Adrenal gland (tissue), 12 donors: ENCODE data around the gene TOGARAM2. TPM values are rescaled to one million over a fixed set of nuclear protein-coding genes. Genes with fewer than 3 reads are reported as not detected.
A peak's percentile ranks its signal among the peaks of the same experiment; 100 is the strongest.

Source experiments
- DNase-seq, 7 donors: peaks; one replicate each; pipeline ENCODE4 v3.0.0-alpha.2; 2019 to 2020
- H3K27ac ChIP-seq, 5 donors: fragments of 200-600 bp; sonication (generic) in 4 of 5; 1 replicate in 3 of 5; 2 replicates in 2 of 5; pipeline versions ENCODE4 v1.5.1 to v1.8.0; 2016 to 2020; ENCODE audit warnings: mild to moderate bottlenecking in 1 of 5
- H3K27me3 ChIP-seq: fragments of 200-600 bp; 2 replicates; pipeline ENCODE4 v1.8.0; 2021
- H3K36me3 ChIP-seq, 2 donors: fragments of 200-600 bp; replicated peaks in 1 of 2; 1 replicate in 1 of 2; 2 replicates in 1 of 2; pipeline versions ENCODE4 v1.5.1 to v1.8.0; 2018 to 2022
- H3K4me1 ChIP-seq, 2 donors: fragments of 200-600 bp; replicated peaks in 1 of 2; 1 replicate in 1 of 2; 2 replicates in 1 of 2; pipeline versions ENCODE4 v1.5.1 to v1.8.0; 2018 to 2021
- H3K4me3 ChIP-seq, 4 donors: fragments of 200-600 bp; sonication (generic) in 3 of 4; one replicate each; pipeline ENCODE4 v1.5.1; 2016 to 2018
- H3K9me3 ChIP-seq, 3 donors: fragments of 200-600 bp; sonication (generic) in 1 of 3; replicated peaks in 1 of 3; 1 replicate in 2 of 3; 2 replicates in 1 of 3; pipeline versions ENCODE4 v1.5.1 to v1.8.0; 2016 to 2021
- POLR2A ChIP-seq, 2 donors: fragments of 450-650 bp; IDR thresholded peaks; one replicate each; pipeline ENCODE4 v1.6.1; 2017; ENCODE audit warnings: antibody characterized with exemption in 2 of 2, mild to moderate bottlenecking in 2 of 2, moderate library complexity in 1 of 2
- WGBS, 4 donors: extraction: QIAGEN DNeasy Blood & Tissue Kit in 2 of 4; methylation state at CpG; one replicate each; pipeline versions ENCODE4 v1.1.5 to v1.1.7; 2013 to 2017; 5-methylcytosine and 5-hydroxymethylcytosine counted together
- intact Hi-C, 2 donors: fragments of 100-400 bp; cut with DNase I; formaldehyde crosslinking; loops; one replicate each; pipeline versions ENCODE4 v1.14.1 to v1.15.0; 2022 to 2023
- polyA plus RNA-seq, 3 donors: library from polyadenylated mRNA; stranded (reverse); fragments of 200-250 nt in 2 of 3; fragments of 350-450 nt in 1 of 3; fragmentation: Illumina TruSeq in 1 of 3; extraction: RNeasy Lipid Tissue Mini Kit (QIAGEN cat#74804) in 1 of 3; gene quantifications; one replicate each; pipeline ENCODE4 v1.2.3, GENCODE V29; 2013 to 2014
- total RNA-seq, 9 donors: library from RNA; depleted of rRNA in 4 of 9; stranded (reverse); fragments of >200 nt in 4 of 9; fragments of 120-200 nt in 1 of 9; fragmentation: NEBNext Ultra II Directional in 1 of 9; extraction: Animal tissue kit (Norgen Biotek cat#: 25700) in 1 of 9; gene quantifications; one replicate each; pipeline versions ENCODE4 v1.1.0 to v1.2.4, GENCODE V29; 2013 to 2023
- TF ChIP-seq, protein P1 (sequence below), 6 experiments: fragments of 450-650 bp in 4 of 6; fragments of 200-600 bp in 2 of 6; sonication (generic) in 1 of 6; IDR thresholded peaks; 1 replicate in 5 of 6; 2 replicates in 1 of 6; pipeline versions ENCODE4 v1.5.1 to v1.8.0; 2016 to 2021; ENCODE audit warnings: antibody characterized with exemption in 6 of 6, mild to moderate bottlenecking in 2 of 6, moderate library complexity in 1 of 6
- donor health status: healthy with polysubstance abuse.
- donor health status: Bipolar disorder and iron deficiency.
- donor health status: DM: yes; HTN: yes; CAD: no.
- donor health status: DM: no; HTN: no; CAD: no.
- donor health status: DM: no; HTN: no; CAD: no.
- donor health status: DM: yes; HTN: yes; CAD: no.

Gene TOGARAM2
- total and polyA plus RNA-seq, 12 donors, result under 0.01 to 26.4 (median 1.1) TPM

DNA sequence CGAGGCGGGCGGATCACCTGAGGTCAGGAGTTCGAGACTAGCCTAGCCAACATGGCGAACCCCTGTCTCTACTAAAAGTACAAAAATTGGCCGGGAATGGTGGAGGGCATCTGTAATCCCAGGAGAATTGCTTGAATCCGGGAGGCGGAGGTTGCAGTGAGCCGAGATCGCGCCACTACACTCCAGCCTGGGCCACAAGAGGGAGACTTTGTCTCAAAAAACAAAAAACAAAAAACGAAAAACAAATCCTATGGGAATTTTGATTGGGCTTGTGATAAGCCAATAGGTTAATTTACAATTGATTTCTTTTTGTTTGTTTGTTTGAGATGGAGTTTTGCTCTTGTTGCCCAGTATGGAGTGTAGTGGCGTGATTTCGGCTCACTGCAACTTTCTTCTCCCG is 24.2 kb upstream of the TOGARAM2 start:
- Histone ChIP-seq H3K27me3 (no peaks in the 10 kb centered on the region), H3K4me3 (no peak overlapping the region), H3K4me1 (peaks cover 0 to 7% of the 10 kb centered on the region in 2 donors), H3K27ac (no peak overlapping the region), H3K9me3 (no peaks in the 10 kb centered on the region), H3K36me3 (no peaks in the 10 kb centered on the region)
- TF ChIP-seq, protein P1, sequence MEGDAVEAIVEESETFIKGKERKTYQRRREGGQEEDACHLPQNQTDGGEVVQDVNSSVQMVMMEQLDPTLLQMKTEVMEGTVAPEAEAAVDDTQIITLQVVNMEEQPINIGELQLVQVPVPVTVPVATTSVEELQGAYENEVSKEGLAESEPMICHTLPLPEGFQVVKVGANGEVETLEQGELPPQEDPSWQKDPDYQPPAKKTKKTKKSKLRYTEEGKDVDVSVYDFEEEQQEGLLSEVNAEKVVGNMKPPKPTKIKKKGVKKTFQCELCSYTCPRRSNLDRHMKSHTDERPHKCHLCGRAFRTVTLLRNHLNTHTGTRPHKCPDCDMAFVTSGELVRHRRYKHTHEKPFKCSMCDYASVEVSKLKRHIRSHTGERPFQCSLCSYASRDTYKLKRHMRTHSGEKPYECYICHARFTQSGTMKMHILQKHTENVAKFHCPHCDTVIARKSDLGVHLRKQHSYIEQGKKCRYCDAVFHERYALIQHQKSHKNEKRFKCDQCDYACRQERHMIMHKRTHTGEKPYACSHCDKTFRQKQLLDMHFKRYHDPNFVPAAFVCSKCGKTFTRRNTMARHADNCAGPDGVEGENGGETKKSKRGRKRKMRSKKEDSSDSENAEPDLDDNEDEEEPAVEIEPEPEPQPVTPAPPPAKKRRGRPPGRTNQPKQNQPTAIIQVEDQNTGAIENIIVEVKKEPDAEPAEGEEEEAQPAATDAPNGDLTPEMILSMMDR (IDR thresholded peaks at IDR 0.05), result peak in 2 of 6 experiments; percentile 19 to 66
- TF ChIP-seq POLR2A (IDR thresholded peaks at IDR 0.05), result no peak
- 41 to 81% (median 61%) methylated on average over 15 of the region's 15 CpGs for WGBS, 4 donors
- DNase-seq, result no peak
- intact Hi-C loops, result loop anchor here (2.0 to 10.0 kb wide), 4 partner anchors 240 to 1115 kb away; no protein-coding TSS in a partner anchor

DNA sequence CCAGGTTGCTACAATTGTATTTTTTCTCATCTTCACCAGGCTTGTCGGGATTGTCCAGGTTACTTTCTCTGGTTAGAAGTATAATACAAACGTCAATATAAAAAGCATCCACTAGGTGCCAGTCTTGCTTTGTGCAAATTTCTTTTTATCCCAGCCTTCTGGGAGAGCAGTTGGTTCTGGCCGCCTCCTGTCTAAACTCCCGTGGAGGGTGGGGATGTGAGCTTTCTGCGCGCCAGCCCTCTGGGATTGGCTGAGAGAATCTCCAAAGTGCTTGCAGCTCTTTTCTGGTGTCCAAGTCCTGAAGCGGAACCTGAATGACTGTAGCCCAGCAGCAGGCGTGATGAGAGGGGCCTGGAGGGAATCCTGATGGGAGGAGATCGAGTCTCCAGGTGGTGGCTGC is 22.4 kb upstream of the TOGARAM2 start:
- peak; percentile 47 to 79 (median 60) for DNase-seq
- WGBS, 4 donors, result 21 to 24% (median 23%) methylated on average over 8 to 9 of the region's 9 CpGs

DNA sequence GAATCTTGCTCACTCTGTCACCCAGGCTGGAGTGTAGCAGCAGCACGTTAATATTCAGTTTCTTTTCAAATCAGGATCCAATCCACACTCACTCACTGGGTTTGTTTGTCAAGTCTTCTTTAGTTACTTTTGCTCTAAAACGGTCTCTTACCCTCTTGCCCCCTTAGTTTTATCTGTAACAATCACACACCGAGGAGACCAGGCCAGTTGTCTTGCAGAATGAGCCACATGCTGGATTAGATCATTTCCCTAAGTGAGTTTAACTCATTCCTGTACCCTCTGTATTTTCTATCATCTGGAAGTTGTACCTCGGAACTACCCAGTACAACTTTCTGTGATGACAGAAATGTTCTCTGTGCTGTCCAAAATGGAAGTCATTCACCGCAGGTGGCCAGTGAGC is 20.7 kb upstream of the TOGARAM2 start:
- WGBS, 4 donors, result 56 to 64% (median 59%) methylated on average over 5 of the region's 5 CpGs
- intact Hi-C loops, result no loop called here

More for the DNA sequence above, 22.4 kb upstream of the TOGARAM2 start:
- Histone ChIP-seq H3K27me3 (no peaks in the 10 kb centered on the region), H3K4me1 (no peaks in the 10 kb centered on the region), H3K4me3 (no peak overlapping the region), H3K36me3 (no peaks in the 10 kb centered on the region), H3K9me3 (no peaks in the 10 kb centered on the region), H3K27ac (no peak overlapping the region)
- intact Hi-C loops, result loop anchor here (5.0 to 10.0 kb wide), 3 partner anchors 239 to 1114 kb away; no protein-coding TSS in a partner anchor
- TF ChIP-seq POLR2A (IDR thresholded peaks at IDR 0.05), result no peak
- TF ChIP-seq, protein P1 (IDR thresholded peaks at IDR 0.05), result peak; percentile 57 to 81 (median 75)

DNA sequence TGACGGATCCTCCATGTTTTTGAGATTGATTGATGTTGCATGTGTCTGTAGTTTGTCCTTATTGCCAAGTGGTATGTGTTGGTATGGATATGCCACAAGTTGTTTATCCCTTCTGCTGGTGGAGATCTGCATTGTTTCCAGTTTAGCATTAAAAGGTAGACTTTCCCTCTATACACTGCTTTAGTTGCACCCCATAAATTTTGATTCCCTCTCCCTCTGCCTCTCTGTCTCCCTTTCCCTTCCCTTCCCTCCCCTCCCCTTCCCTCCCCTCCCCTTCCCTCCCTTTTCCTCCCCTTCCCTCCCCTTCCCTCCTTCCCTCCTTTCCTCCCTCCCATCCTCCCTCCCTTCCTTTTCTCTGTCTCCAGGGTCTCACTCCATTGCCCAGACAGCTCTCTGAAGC is 18.6 kb upstream of the TOGARAM2 start:
- intact Hi-C loops, result no loop called here
- WGBS, 4 donors, result 88 to 100% (median 94%) methylated on average over 1 of the region's 1 CpG
- Histone ChIP-seq H3K27me3 (no peaks in the 10 kb centered on the region), H3K9me3 (no peaks in the 10 kb centered on the region), H3K4me3 (no peak overlapping the region), H3K4me1 (no peaks in the 10 kb centered on the region), H3K36me3 (no peaks in the 10 kb centered on the region), H3K27ac (no peak overlapping the region)
- DNase-seq, result no peak
- TF ChIP-seq POLR2A (IDR thresholded peaks at IDR 0.05), result no peak
- TF ChIP-seq, protein P1 (IDR thresholded peaks at IDR 0.05), result no peak

More for the DNA sequence above, 20.7 kb upstream of the TOGARAM2 start:
- Histone ChIP-seq H3K36me3 (no peaks in the 10 kb centered on the region), H3K27ac (no peak overlapping the region), H3K4me3 (no peak overlapping the region), H3K27me3 (no peaks in the 10 kb centered on the region), H3K9me3 (no peaks in the 10 kb centered on the region), H3K4me1 (no peaks in the 10 kb centered on the region)
- no peak for TF ChIP-seq POLR2A (IDR thresholded peaks at IDR 0.05)
- TF ChIP-seq, protein P1 (IDR thresholded peaks at IDR 0.05), result no peak
- no peak for DNase-seq
